Stimulated activated CD8-positive, alpha-beta memory T cell treated with anti-CD3 and anti-CD28 coated beads, Interleukin-7, amount 100 ng/mL, for 1 hour (primary cell): Measurements from ENCODE around the gene ROBO2.

Experiments used
- DNase-seq, 2 donors: peaks; one replicate each; pipeline ENCODE4 v3.0.0-alpha.2; 2020; ENCODE audit warnings: low read depth in 2 of 2

The ROBO2 gene

GRCh38 chr3:77571971-77572715 is 532.2 kb downstream of the ROBO2 start:
- no peak for DNase-seq

GRCh38 chr3:77577264-77577663 is 537.4 kb downstream of the ROBO2 start:
- DNase-seq: no peak

DNA sequence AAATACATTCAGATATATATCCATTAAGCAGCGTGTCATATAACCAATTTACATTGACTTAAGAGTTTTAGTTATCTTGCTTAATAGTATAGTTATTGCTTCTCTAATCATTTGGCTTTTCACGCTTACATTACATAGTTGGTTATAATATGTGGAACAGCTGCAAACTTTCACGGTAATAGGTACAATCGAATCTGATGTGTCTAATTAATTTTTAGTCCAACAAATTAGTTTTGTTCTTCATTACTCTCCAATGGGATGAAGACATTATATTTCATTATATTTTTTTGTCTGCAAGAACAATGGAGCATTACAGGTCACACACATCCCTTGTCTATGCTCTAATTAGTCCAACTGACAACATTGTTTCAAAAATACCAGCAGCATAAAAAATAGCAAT is 546.3 kb downstream of the ROBO2 start:
- no peak for DNase-seq

- no peak for DNase-seq
Measured at GRCh38 chr3:77588863-77589262, 549.0 kb downstream of the ROBO2 start.

- DNase-seq: no peak
Measured at GRCh38 chr3:77590191-77590590, 550.3 kb downstream of the ROBO2 start.

DNA sequence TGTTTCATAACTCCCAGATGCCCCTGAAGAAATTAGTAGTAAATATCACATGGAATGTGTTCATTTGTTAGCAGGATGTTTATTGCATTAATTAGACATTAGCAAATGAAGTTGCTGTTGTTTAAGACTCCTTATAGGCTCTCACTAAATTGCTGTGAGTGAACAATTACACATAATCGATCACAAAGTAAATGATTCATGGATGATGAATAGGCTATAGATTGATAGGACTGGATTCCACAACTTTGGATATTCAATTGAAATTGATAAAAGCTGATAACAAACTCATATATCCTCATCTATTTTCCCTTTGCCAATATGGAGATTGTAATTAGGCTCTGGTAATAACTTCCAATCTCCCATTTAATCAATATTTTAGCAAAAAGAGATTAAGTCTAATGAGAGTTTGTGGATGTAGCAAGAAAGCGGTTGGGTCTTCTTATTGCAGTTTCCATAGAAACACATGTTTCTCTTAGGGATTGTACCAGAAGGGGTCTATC is 555.5 kb downstream of the ROBO2 start:
- DNase-seq: no peak

GRCh38 chr3:77599948-77600347 is 560.0 kb downstream of the ROBO2 start:
- no peak for DNase-seq

DNA sequence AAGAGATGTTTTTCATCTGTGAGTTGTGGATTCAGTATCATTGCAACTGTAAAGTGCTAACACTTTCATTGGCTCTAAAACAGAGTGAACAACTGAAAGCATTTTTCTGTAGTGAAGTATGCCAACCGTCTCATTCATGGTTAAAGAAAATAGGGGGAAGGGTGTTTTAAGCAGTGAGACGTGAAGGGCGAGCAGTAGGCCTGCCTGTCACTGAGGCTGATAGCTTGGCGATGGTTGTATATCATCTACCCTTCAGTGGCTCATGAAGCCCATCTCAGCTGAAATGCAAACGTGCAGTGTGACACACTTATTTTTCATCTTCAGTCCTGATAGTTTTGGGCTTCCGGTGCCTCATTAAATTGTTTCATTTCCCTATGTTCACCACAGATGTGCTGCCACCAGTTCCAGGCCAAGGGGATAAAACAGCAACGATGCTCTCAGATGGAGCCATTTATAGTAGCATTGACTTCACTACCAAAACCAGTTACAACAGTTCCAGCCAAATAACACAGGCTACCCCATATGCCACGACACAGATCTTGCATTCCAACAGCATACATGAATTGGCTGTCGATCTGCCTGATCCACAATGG is 562.0 kb downstream of the ROBO2 start:
- DNase-seq: no peak

- DNase-seq: no peak
Measured at GRCh38 chr3:77602722-77603121, 562.8 kb downstream of the ROBO2 start.

DNA sequence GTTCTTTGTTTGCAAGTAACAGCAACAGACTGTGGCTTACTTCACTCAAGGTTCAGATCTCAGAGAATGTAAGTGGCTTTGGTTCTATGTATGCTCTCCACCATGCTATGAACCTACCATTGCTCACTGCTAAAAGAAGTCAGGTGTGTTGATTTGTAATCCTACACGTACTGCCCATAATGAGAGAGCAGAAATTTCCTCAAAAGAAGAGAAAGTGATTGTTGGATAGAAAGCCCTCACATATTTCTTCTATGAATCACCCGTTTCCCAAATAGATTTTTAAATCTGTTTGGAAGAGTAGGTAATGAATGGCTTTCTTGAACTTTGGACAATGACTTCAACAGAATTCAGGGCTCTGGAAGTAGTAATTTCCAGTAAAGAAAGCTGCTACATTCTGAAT is 565.4 kb downstream of the ROBO2 start:
- no peak for DNase-seq

GRCh38 chr3:77605865-77606264 is 566.0 kb downstream of the ROBO2 start:
- no peak for DNase-seq

- DNase-seq: no peak
Measured at GRCh38 chr3:77606372-77606771, 566.5 kb downstream of the ROBO2 start.

GRCh38 chr3:77618686-77619085 is 578.8 kb downstream of the ROBO2 start:
- no peak for DNase-seq

DNA sequence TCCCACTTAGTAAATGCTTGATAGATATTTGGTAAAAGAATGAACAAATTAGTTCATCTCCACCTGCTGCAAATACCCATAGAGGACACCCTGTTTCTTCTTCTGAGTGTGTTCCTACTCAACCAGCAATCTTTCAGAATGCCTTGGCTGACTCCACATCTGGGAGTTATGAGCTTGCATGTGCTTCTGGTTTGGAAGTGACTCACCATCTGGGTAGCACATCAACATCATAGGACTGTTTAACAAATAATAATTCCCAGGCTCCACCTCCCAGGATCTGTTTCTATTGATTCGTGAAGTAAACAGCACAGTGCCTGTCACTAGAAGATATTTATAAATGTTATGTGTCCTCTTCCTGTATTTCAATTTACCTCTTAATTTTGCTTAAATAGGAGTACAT is 580.1 kb downstream of the ROBO2 start:
- no peak for DNase-seq

DNA sequence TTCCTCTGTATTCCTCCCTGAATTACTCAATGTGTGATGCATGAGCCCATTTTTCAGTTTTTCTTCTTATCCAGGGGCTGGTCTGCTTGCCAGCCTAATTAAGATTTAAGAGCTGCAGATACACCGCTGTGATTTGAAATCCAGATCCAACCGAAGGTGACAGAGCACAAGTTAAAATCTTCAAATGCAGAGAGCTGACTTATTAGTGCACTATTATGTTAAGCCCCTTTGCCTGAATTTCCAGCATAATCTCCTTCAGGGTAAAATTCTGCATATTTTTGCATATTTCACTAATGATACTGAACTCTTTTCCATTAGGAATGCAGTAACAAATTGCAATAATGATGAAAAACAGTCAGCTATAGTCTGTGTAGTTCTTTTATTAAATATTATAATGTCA is 583.6 kb downstream of the ROBO2 start:
- no peak for DNase-seq

DNA sequence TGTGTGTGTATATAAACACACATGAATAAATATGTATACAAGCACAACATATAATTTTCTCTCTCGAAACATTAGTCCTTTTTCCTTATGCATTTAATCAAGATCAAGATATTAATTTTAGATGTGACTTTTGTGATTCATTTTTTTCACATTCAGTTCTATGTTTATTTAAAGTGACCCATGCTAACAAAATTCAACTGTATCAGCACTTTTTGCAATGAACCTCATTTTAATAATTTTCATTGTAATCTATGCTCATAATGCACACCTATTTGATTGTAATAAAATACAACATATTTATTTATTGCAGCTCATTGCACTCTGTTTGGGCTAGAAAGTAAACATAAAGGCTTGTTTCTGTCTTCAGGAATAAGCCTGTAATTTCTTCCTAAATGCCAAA is 586.3 kb downstream of the ROBO2 start:
- DNase-seq: no peak

DNA sequence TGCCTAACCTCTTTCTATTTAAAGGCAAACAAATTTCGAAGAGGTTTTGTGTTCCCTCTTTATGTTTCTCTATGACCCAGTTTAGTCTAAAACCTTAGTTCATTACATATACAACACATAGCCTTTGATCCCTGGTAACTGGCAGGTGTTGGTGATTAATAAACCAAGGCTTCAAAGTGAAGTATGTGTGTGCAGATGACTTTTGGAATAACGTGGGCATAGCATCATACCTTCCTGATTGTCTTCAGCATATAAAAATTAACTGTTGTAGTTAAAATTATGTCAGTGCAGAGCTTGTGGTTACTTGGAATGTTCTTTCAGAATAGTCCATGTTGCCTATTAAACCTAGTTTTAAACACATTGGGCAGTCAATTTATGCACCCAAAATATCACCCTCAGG is 608.3 kb downstream of the ROBO2 start:
- DNase-seq: no peak

DNA sequence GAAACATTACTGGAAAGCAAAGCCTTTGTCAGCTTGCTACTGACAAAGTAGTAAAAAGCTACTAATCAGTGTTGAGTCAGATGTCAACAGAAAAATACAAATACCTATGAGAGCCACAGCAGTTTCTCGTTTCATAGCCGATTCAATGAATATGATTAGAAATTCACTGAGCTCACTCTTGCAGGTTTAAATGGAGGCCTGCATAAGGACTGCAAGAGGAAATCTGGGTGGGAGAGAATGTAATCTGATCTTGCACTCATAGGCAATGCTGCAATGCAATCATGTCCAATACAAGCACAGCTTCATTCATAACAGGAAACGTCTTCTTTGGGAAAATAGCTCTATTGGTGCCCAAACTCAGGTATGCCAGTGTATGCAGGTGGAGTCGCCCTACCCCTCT is 608.8 kb downstream of the ROBO2 start:
- no peak for DNase-seq

GRCh38 chr3:77652624-77653023 is 612.7 kb downstream of the ROBO2 start:
- DNase-seq: no peak

DNA sequence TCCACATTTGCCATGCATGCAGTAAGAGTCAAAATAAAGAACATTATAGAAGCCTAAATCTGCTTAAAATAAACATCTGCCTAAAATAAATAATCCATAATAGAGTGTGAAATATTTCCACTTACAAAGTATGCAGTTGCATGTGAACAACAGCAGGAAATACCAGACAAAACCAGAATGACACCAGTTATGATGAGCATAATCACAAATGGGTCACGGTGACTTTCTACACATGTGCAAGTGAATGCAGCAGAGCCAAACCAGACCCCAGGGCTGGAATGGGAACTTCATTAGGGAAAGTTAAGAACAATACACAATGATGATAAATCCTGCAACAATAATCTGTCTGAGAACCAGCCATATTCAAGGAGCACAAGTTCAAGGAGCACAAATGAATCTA is 615.5 kb downstream of the ROBO2 start:
- no peak for DNase-seq

- no peak for DNase-seq
Measured at GRCh38 chr3:77660718-77661117, 620.8 kb downstream of the ROBO2 start.

DNA sequence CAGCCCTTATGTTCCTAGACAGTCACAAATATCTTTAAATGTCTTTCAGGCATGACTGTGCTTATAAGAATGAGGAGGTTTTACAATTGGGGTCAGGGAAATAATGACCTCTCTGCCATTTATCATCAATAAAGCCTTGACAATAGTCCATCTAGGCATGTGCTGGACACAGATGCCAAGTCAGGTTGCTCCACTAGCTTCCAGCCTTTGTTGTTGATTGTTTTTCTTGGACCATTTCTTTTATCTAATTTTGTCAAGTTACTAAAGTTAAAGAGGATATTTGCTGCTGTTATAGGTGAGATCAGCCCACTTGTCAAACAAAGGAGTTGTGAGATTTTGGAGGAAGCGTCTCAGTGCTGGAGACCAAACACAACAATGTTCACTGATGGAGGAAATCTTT is 628.0 kb downstream of the ROBO2 start:
- DNase-seq: no peak

- no peak for DNase-seq
Measured at GRCh38 chr3:77668376-77668775, 628.5 kb downstream of the ROBO2 start.

DNA sequence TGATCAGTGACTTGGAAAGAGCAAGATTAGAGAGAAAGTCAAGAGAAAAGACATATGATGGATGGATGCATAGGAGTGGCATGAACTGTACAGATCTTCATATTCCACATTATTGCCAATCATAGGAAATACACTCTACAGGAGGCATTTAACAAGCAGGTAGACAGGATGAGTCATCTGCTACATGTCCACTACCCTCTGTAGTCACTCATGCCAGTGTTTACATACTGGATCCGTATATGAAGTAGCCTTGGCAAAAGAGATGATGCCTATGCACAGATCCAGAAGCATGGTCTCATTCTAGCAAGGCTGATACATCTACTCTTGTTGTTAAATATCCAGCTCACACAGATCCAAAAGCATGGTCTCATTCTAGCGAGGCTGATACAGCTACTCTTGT is 632.1 kb downstream of the ROBO2 start:
- no peak for DNase-seq
